AG04450 (cell line): ENCODE data around the gene GPR149. TPM values are rescaled to one million over a fixed set of nuclear protein-coding genes. Genes with fewer than 3 reads are reported as not detected.

ENCODE experiments used
- CTCF ChIA-PET: fragments of 300-600, 350-600 bp; formaldehyde crosslinking; extraction: SDS; loops from one replicate; lab custom pipeline; 2022; ENCODE audit warnings: antibody characterized with exemption, inconsistent platforms; lab: Charles Lee
- POLR2A ChIA-PET: fragments of 350-600 bp; formaldehyde crosslinking; extraction: SDS; loops from one replicate; lab custom pipeline; 2021; ENCODE audit warnings: antibody characterized with exemption, inconsistent platforms; lab: Yijun Ruan, JAX
- DNase-seq: peaks from one replicate; pipeline ENCODE4 v3.0.0-alpha.2; 2011; ENCODE audit warnings: low read depth, low spot score
- H3K27ac ChIP-seq: one replicate; pipeline ENCODE4 v1.5.1; 2012; ENCODE audit warnings: low read depth, low read length, control low read depth
- H3K27me3 ChIP-seq: one replicate; pipeline ENCODE4 v1.6.0; 2012; ENCODE audit warnings: low read length; ENCODE audit not compliant: control insufficient read depth, insufficient read depth
- H3K4me3 ChIP-seq: 2 replicates; pipeline ENCODE4 v1.5.1; 2011; ENCODE audit warnings: mild to moderate bottlenecking, low read depth, low read length, control low read depth
- H3K9me3 ChIP-seq: 2 replicates; pipeline ENCODE4 v1.5.1; 2012; ENCODE audit warnings: low read length; ENCODE audit not compliant: control insufficient read depth, insufficient read depth
- polyA plus RNA-seq: library from polyadenylated mRNA; depleted of rRNA; stranded (reverse); fragments of >200 nt; gene quantifications from 2 replicates; pipeline ENCODE4 v1.2.3, GENCODE V29; 2011
- TF ChIP-seq, protein P1 (sequence below): IDR thresholded peaks from 2 replicates; pipeline ENCODE4 v1.5.1; 2011; ENCODE audit warnings: low read depth, low read length, control low read depth, inconsistent platforms

The GPR149 gene
- polyA plus RNA-seq, 1 experiment = not detected

DNA sequence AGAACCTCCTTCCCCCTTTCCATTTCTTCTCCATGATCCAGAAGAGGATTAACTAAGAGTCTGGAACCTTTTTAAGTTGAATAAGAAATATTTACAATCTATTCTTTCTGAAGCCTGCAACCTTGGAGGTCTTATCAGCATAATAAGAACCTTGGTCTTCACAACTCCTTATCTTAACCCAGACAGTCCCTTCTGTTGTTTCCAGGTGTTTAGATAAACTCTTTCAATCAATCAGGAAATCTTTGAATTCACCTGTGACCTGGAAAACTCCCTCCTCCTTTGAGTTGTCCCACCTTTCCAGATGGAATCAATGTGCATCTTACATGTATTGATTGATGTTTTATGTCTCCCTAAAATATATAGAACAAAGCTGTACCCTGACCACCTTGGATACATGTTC is 102.1 kb downstream of the GPR149 start:
- Histone ChIP-seq H3K4me3 (no peak overlapping the region), H3K27me3 (peaks cover 5% of the 10 kb centered on the region), H3K9me3 (no peaks in the 10 kb centered on the region; the same call in 1 of the 2 replicates), H3K27ac (no peak overlapping the region)
- CTCF ChIA-PET = no interaction called here
- no peak for DNase-seq
- TF ChIP-seq, protein P1, sequence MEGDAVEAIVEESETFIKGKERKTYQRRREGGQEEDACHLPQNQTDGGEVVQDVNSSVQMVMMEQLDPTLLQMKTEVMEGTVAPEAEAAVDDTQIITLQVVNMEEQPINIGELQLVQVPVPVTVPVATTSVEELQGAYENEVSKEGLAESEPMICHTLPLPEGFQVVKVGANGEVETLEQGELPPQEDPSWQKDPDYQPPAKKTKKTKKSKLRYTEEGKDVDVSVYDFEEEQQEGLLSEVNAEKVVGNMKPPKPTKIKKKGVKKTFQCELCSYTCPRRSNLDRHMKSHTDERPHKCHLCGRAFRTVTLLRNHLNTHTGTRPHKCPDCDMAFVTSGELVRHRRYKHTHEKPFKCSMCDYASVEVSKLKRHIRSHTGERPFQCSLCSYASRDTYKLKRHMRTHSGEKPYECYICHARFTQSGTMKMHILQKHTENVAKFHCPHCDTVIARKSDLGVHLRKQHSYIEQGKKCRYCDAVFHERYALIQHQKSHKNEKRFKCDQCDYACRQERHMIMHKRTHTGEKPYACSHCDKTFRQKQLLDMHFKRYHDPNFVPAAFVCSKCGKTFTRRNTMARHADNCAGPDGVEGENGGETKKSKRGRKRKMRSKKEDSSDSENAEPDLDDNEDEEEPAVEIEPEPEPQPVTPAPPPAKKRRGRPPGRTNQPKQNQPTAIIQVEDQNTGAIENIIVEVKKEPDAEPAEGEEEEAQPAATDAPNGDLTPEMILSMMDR = no peak
- POLR2A ChIA-PET = no interaction called here

DNA sequence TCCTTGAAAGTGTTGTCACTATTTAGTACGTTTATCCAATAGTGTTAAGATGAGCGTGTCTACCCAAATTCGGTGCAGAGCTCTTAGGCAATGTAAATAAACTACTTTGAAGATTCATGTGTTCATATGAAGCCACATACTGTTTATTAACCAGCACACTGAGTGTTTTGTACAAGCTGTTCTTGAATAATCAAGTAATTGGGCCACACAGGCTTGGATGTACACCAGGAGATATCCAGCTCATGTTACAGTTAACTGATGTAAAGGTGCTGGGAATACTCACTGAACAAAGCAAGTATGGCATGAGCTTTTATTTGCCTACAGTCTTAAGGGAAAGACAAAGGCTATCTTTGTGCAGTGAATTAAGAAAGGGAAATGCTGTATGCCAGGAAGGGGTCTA is 105.1 kb downstream of the GPR149 start:
- no peak overlapping the region for H3K4me3 ChIP-seq
- DNase-seq = no peak
- no peaks in the 10 kb centered on the region for H3K27me3 ChIP-seq
- TF ChIP-seq, protein P1 = no peak
- H3K9me3 ChIP-seq = no peaks in the 10 kb centered on the region; the same call in 1 of the 2 replicates
- ChIA-PET CTCF (interaction anchor here (0.6 to 1.4 kb wide), 4 partner anchors 10 to 1481 kb away, joined by 3 to 8 read pairs (median 6); no protein-coding TSS in a partner anchor), POLR2A (no interaction called here)
- no peak overlapping the region for H3K27ac ChIP-seq

DNA sequence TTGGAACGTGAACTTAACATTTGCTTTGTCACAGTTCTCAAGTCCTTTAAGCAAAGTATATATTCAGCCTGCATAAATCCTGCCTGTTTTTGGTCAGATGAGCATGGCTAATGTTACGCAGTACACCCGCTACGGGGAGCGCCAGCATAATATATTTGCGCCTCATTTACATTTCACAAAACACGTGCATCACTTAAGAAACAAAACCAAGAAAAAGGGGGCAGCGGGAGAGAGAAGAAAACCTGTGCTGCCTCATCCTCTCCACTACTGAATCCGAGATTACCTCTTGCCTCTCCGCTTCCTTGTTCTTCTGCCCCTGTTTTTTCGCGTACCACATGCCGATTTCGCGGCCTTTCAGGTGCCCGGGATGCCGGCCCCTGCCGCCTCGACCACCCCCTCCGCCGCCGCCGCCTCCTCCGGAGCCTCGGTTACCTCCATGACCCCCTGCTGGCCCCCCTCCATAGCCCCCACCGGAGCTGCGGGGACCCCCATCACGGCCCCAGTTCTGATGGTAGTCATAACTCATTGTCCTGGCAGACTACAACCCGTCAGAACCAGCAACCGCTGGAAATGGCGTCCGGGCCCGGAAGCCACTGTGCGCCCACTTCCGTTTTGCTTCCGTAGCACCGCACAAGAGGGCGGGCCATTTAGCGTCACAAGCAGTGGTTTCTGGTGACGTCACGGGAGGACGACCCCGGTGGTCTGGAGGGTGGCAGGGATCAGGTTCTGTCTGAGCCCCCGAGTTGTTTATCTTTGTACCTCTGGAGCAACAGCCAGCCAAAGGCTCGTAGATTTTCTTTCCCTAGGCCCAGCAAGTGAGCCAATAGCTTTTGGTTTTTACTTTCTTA is 105.9 kb downstream of the GPR149 start, which contains the start of gene DHX36:
Gene DHX36, minus strand, starts transcription at position 597 of the 848 bp plus-strand sequence. Its CDS starts 71 bp downstream, at position 526.
- TF ChIP-seq, protein P1 = no peak
- POLR2A ChIA-PET = no interaction called here
- peak; percentile 76 for DNase-seq
- Histone ChIP-seq H3K4me3 (peak within 1 kb of the TSS; percentile 92), H3K9me3 (no peaks in the 10 kb centered on the region; the same call in 1 of the 2 replicates), H3K27ac (peak within 1 kb of the TSS; percentile 93), H3K27me3 (no peaks in the 10 kb centered on the region)
- CTCF ChIA-PET = interaction anchor here (0.6 to 1.4 kb wide), 4 partner anchors 11 to 1481 kb away, joined by 3 to 8 read pairs (median 6); no protein-coding TSS in a partner anchor

- no peaks in the 10 kb centered on the region for H3K9me3 ChIP-seq
- ChIA-PET CTCF (no interaction called here), POLR2A (no interaction called here)
- no peaks in the 10 kb centered on the region for H3K27me3 ChIP-seq
- H3K27ac ChIP-seq = no peak overlapping the region
- H3K4me3 ChIP-seq = no peak overlapping the region
- DNase-seq = no peak
- TF ChIP-seq, protein P1 = no peak
Observed at GRCh38 chr3:154316974-154317767, 112.8 kb downstream of the GPR149 start.
